ENCODE measurements around the gene NPPB. TPM values are rescaled to one million over a fixed set of nuclear protein-coding genes. Genes with fewer than 3 reads are reported as not detected.

The NPPB gene
- total and polyA plus RNA-seq, 9 of the 15 experiments (the other 6 are each of a cell fraction or from before 2014, with no cell fraction given): not detected

DNA sequence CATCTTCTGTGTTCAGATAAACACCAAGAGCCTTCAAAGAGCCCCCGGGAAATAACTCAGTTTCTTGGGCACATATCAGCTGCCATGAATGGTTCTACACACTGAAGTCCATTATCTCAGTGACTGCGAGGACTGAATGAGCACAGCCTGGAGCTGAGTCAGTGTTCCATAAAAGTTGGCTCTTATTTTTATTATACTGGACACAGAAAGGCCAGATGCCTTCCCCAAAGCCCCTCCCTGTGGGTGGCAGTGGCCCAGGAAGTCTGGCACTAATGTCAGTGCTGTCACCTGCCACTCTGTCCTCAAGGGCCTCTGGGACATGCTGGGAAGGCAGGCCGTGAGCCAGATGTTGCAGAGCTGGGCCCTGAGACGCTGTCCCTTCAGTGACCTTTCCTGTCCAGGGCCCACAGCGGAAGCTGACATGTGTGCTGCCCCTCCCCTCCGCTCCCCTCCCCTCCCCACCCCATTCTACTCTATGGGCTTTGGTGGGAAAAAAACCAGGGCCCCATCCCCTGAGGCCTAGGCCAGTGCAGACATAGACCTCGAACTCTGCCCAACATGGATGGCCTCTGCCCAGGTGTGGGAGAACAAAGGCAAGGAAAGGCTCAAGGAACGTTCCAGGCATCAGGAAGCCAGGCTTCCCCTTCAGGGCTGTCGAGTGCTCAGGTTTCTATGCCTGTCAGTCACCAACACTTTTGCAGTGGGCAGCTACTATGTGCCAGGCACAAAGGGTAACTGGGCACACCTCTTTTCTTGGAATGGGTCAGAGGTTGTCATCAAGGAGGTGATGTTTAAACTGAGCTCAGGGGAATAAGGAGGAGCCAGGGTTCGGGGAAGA, 22.4 kb upstream of the NPPB start (continued):
- TF ChIP-seq, protein P1, sequence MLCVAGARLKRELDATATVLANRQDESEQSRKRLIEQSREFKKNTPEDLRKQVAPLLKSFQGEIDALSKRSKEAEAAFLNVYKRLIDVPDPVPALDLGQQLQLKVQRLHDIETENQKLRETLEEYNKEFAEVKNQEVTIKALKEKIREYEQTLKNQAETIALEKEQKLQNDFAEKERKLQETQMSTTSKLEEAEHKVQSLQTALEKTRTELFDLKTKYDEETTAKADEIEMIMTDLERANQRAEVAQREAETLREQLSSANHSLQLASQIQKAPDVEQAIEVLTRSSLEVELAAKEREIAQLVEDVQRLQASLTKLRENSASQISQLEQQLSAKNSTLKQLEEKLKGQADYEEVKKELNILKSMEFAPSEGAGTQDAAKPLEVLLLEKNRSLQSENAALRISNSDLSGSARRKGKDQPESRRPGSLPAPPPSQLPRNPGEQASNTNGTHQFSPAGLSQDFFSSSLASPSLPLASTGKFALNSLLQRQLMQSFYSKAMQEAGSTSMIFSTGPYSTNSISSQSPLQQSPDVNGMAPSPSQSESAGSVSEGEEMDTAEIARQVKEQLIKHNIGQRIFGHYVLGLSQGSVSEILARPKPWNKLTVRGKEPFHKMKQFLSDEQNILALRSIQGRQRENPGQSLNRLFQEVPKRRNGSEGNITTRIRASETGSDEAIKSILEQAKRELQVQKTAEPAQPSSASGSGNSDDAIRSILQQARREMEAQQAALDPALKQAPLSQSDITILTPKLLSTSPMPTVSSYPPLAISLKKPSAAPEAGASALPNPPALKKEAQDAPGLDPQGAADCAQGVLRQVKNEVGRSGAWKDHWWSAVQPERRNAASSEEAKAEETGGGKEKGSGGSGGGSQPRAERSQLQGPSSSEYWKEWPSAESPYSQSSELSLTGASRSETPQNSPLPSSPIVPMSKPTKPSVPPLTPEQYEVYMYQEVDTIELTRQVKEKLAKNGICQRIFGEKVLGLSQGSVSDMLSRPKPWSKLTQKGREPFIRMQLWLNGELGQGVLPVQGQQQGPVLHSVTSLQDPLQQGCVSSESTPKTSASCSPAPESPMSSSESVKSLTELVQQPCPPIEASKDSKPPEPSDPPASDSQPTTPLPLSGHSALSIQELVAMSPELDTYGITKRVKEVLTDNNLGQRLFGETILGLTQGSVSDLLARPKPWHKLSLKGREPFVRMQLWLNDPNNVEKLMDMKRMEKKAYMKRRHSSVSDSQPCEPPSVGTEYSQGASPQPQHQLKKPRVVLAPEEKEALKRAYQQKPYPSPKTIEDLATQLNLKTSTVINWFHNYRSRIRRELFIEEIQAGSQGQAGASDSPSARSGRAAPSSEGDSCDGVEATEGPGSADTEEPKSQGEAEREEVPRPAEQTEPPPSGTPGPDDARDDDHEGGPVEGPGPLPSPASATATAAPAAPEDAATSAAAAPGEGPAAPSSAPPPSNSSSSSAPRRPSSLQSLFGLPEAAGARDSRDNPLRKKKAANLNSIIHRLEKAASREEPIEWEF (CRISPR knock-in tag; IDR thresholded peaks at IDR 0.05): peak; percentile 56; the same call in 1 of the 2 replicates
- no peak for TF ChIP-seq ZFPM2 (CRISPR knock-in tag; IDR thresholded peaks at IDR 0.05)
- TF ChIP-seq MBD1 (CRISPR knock-in tag; IDR thresholded peaks at IDR 0.05): no peak
- TF ChIP-seq, protein P2, sequence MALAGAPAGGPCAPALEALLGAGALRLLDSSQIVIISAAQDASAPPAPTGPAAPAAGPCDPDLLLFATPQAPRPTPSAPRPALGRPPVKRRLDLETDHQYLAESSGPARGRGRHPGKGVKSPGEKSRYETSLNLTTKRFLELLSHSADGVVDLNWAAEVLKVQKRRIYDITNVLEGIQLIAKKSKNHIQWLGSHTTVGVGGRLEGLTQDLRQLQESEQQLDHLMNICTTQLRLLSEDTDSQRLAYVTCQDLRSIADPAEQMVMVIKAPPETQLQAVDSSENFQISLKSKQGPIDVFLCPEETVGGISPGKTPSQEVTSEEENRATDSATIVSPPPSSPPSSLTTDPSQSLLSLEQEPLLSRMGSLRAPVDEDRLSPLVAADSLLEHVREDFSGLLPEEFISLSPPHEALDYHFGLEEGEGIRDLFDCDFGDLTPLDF (CRISPR knock-in tag; IDR thresholded peaks at IDR 0.05): no peak
- TF ChIP-seq GATA2 (CRISPR knock-in tag; IDR thresholded peaks at IDR 0.05): no peak
- TF ChIP-seq MTA3 (IDR thresholded peaks at IDR 0.05; ENCODE audit: borderline replicate concordance): peak; percentile 61; the same call in 1 of the 2 replicates
- TF ChIP-seq RBFOX2 (IDR thresholded peaks at IDR 0.05; ENCODE audit: low read depth, low read length): peak; percentile 48

Data from K562 (cell line).